ENCODE data around the gene MSI2.

- TF ChIP-seq CTCF (IDR thresholded peaks at IDR 0.05; ENCODE audit: low read depth, low read length, poor library complexity, severe bottlenecking) (no peak), EZH2phosphoT487 (IDR thresholded peaks at IDR 0.05; ENCODE audit: borderline replicate concordance, low read length) (no peak)
These were observed 1.0 kb downstream of the MSI2 start for GRCh38 chr17:57257195-57257894.

Measured in DOHH2 (cell line).